ENCODE data around the gene RANBP9.
A peak's percentile ranks its signal among the peaks of the same experiment; 100 is the strongest.

The RANBP9 gene

GRCh38 chr6:13710552-13711323 lies 897 bp downstream of the RANBP9 start (continued):
- TF ChIP-seq ZNF335 (tag by site-specific recombination; conservative IDR thresholded peaks at IDR 0.05) (peak; percentile 52; the same call in 1 of the 2 replicates), ZNF202 (tag by site-specific recombination; IDR thresholded peaks at IDR 0.05; ENCODE audit: borderline replicate concordance) (no peak), ZIC2 (tag by site-specific recombination; IDR thresholded peaks at IDR 0.05) (peak; percentile 33), ZNF580 (tag by site-specific recombination; IDR thresholded peaks at IDR 0.05) (no peak), ZBTB17 (tag by site-specific recombination; IDR thresholded peaks at IDR 0.05) (peak; percentile 87), KLF9 (tag by site-specific recombination; IDR thresholded peaks at IDR 0.05; ENCODE audit: low read depth) (peak; percentile 65), ZNF146 (tag by site-specific recombination; IDR thresholded peaks at IDR 0.05) (no peak), ZNF391 (tag by site-specific recombination; IDR thresholded peaks at IDR 0.05; ENCODE audit: borderline replicate concordance, low read depth) (no peak), PRDM4 (tag by site-specific recombination; IDR thresholded peaks at IDR 0.05) (no peak), ZNF449 (tag by site-specific recombination; IDR thresholded peaks at IDR 0.05) (0 out of 2 replicates have a peak, but pooled peaks have one; percentile 25), ZNF398 (tag by site-specific recombination; IDR thresholded peaks at IDR 0.05) (no peak), ZBTB20 (tag by site-specific recombination; IDR thresholded peaks at IDR 0.05) (peak; percentile 70)

- ChIA-PET CTCF (interaction anchor here (0.8 to 1.6 kb wide), 10 partner anchors 9 to 147 kb away, joined by 3 to 9 read pairs (median 4); partner anchors contain the start of gene SIRT5), POLR2A (interaction anchor here (0.8 to 2.8 kb wide), 4 partner anchors 17 to 135 kb away, joined by 3 to 23 read pairs (median 6); partner anchors contain the start of gene NOL7)
- Histone ChIP-seq H3K36me3 (ENCODE audit: control insufficient read depth in 2 of 2, insufficient read depth in 1 of 2, low read length in 2 of 2) (no peaks in the 10 kb centered on the region; a peak in 1 of 3 replicates), H3K4me3 (ENCODE audit: low read depth, low read length) (peak overlapping the region; percentile 88), H3K9me3 (ENCODE audit: control insufficient read depth, insufficient read depth, low read depth, low read length) (no peaks in the 10 kb centered on the region), H3K4me1 (ENCODE audit: control insufficient read depth, insufficient read depth, low read length) (peaks cover 6% of the 10 kb centered on the region; the same call in 1 of the 2 replicates), H3K27ac (ENCODE audit: extremely low read depth, low read depth, low read length) (peak overlapping the region; percentile 85)
- TF ChIP-seq ZNF398 (tag by site-specific recombination; IDR thresholded peaks at IDR 0.05) = peak; percentile 9; the same call in 1 of the 2 replicates
- TF ChIP-seq ZNF175 (tag by site-specific recombination; IDR thresholded peaks at IDR 0.05) = no peak
- no peak for TF ChIP-seq ZNF670 (tag by site-specific recombination; IDR thresholded peaks at IDR 0.05; ENCODE audit: low read depth)
- 0 out of 2 replicates have a peak, but pooled peaks have one; percentile 6 for TF ChIP-seq OSR2 (tag by site-specific recombination; IDR thresholded peaks at IDR 0.05)
- TF ChIP-seq ZBTB20 (tag by site-specific recombination; IDR thresholded peaks at IDR 0.05) = peak; percentile 60; the same call in 1 of the 2 replicates
- TF ChIP-seq ZNF37A (tag by site-specific recombination; IDR thresholded peaks at IDR 0.05) = 0 out of 2 replicates have a peak, but pooled peaks have one; percentile 7
- TF ChIP-seq ZNF664 (tag by site-specific recombination; IDR thresholded peaks at IDR 0.05) = peak; percentile 69
- no peak for TF ChIP-seq ZNF560 (tag by site-specific recombination; IDR thresholded peaks at IDR 0.05; ENCODE audit: borderline replicate concordance)
- no peak for TF ChIP-seq ZBTB26 (tag by site-specific recombination; optimal IDR thresholded peaks at IDR 0.05)
- no peak for TF ChIP-seq ZFP41 (tag by site-specific recombination; IDR thresholded peaks at IDR 0.05; ENCODE audit: borderline replicate concordance)
- TF ChIP-seq ZNF544 (tag by site-specific recombination; IDR thresholded peaks at IDR 0.05) = no peak
- peak; percentile 65 for TF ChIP-seq ZNF335 (tag by site-specific recombination; conservative IDR thresholded peaks at IDR 0.05)
Measured at GRCh38 chr6:13709689-13710551, 1.7 kb downstream of the RANBP9 start.
